ENCODE data around the gene TUBGCP2.

TUBGCP2 gene

GRCh38 chr10:133349160-133349568, 40.5 kb upstream of the TUBGCP2 start:
- DNase-seq (ENCODE audit: low read depth), result no peak
- no peak overlapping the region for H3K4me3 ChIP-seq (ENCODE audit: low read depth, low read length)
- no peak for TF ChIP-seq CTCF (IDR thresholded peaks at IDR 0.05; ENCODE audit: insufficient read depth, low read depth, low read length, missing control alignments)

DNA sequence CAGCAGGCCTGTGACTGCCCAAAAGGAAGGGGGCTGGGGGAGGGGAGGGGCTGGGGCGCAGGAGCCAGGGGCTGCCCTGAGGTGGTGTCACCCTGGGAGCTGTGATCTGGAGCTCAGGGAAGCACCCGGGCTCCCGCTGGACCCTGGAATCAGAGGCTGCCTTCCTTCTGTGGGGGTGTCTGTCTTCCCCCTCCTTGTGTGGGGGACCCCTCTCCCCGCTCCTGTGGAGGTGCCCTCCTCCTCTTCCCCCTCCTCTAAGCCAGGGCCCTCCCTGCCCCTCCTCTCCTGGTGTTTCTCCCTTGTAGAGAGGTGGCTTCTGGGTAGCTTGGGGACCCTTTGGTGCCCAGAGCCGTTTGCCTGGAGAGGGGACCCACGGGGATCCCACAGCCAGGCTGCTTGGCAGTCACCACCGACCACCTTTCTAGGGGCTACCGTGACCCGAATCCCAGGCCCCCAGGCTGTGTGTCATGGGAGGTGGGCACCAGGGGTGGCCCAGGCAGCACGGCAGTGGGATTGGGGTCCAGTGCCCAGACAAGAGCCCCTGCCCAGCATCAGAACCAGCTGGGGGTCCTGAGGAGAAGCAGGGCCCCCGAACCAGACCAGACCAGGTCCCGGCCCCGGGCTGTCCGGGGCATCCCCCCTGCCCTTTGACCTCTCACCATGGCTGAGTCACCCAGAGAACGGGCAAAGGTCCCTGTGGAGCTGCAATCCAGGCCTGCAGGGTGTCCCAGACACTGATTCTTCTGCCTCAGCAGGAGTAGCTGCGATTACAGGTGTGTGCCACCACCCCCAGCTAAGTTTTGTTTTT, 39.2 kb upstream of the TUBGCP2 start:
- TF ChIP-seq CTCF (IDR thresholded peaks at IDR 0.05; ENCODE audit: insufficient read depth, low read depth, low read length, missing control alignments), result no peak
- no peak for DNase-seq (ENCODE audit: low read depth)
- no peak overlapping the region for H3K4me3 ChIP-seq (ENCODE audit: low read depth, low read length)

DNA sequence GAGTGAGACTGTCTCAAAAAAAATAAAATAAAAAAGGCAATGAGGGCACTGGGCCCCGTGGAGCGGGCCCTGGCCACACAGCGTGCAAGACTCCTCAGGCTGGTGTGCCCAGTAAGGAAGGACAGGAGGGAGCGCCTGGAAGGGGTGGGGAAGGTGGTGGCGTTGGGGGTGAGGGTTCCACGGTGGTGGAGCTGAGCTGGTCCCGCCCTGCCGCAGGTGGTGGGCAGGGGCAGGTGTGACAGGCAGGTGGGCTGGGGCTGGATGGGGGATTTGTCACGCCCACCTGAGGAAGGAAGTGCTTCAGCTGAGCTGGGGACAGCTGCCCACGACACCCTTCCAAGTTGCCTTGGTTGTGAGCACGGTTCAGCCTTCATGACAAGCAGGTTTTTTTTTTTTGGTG, 37.7 kb upstream of the TUBGCP2 start:
- no peak for TF ChIP-seq CTCF (IDR thresholded peaks at IDR 0.05; ENCODE audit: insufficient read depth, low read depth, low read length, missing control alignments)
- no peak for DNase-seq (ENCODE audit: low read depth)

DNA sequence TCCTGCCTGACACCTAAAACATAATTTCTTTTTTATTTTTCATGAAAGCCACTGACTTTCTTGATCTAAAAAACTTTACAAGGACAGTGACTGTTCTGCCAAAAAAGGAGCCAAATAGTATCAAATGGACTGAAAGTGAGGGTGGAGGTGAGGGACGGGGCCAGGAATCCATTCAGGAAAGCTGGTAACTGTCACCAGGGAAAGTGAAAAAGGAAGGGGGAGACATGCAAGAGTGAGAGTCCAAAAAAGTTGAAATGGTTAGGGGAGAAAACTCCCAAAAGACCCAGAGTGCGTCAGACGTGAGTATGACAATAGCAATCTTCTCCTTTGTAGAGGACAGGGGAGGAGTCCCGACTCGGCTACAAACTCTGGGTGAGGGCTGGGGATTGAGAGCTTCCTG, 35.6 kb upstream of the TUBGCP2 start:
- no peak overlapping the region for H3K4me3 ChIP-seq (ENCODE audit: low read depth, low read length)
- no peak for TF ChIP-seq CTCF (IDR thresholded peaks at IDR 0.05; ENCODE audit: insufficient read depth, low read depth, low read length, missing control alignments)
- DNase-seq (ENCODE audit: low read depth), result no peak

More for the DNA sequence above, 37.7 kb upstream of the TUBGCP2 start:
- no peak overlapping the region for H3K4me3 ChIP-seq (ENCODE audit: low read depth, low read length)

GRCh38 chr10:133343558-133343957, 34.9 kb upstream of the TUBGCP2 start:
- H3K4me3 ChIP-seq (ENCODE audit: low read depth, low read length), result no peak overlapping the region
- TF ChIP-seq CTCF (IDR thresholded peaks at IDR 0.05; ENCODE audit: insufficient read depth, low read depth, low read length, missing control alignments), result no peak
- DNase-seq (ENCODE audit: low read depth), result no peak

GRCh38 chr10:133342942-133343341, 34.3 kb upstream of the TUBGCP2 start:
- no peak overlapping the region for H3K4me3 ChIP-seq (ENCODE audit: low read depth, low read length)
- no peak for DNase-seq (ENCODE audit: low read depth)
- no peak for TF ChIP-seq CTCF (IDR thresholded peaks at IDR 0.05; ENCODE audit: insufficient read depth, low read depth, low read length, missing control alignments)

DNA sequence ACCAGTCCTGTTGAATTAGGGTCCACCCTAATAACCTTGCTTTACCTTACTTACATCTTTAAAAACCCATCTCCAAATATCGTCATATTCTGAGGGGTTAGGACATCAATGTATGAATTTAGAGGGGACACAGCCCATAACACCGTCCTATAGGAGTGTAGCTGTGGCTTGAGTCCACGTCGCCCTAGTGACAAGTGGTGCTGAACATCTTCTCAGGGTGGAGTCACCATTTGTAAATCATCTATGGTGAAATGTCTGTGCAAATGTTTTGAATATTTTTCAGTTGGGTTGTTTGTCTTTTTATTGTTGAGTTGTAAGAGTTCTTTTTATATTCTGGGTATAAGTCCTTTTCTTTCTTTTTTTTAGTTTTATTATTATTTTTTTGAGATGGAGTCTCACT, 33.3 kb upstream of the TUBGCP2 start:
- no peak overlapping the region for H3K4me3 ChIP-seq (ENCODE audit: low read depth, low read length)
- no peak for DNase-seq (ENCODE audit: low read depth)
- TF ChIP-seq CTCF (IDR thresholded peaks at IDR 0.05; ENCODE audit: insufficient read depth, low read depth, low read length, missing control alignments), result no peak
